Tibial artery (tissue), 4 donors: ENCODE measurements around the gene NXF3.

Experiments
- DNase-seq, 2 donors: peaks; one replicate each; pipeline ENCODE4 v3.0.0-alpha.2; 2019
- H3K27ac ChIP-seq, 2 donors: fragments of 200-600 bp; sonication (generic) in 1 of 2; 1 replicate in 1 of 2; 2 replicates in 1 of 2; pipeline ENCODE4 v1.5.1; 2018 to 2019; ENCODE audit warnings: mild to moderate bottlenecking in 1 of 2
- H3K27me3 ChIP-seq, 2 donors: fragments of 200-600 bp; sonication (generic) in 1 of 2; one replicate each; pipeline versions ENCODE4 v1.5.1 to v1.6.0; 2016 to 2019
- H3K36me3 ChIP-seq, 3 donors: fragments of 200-600 bp; sonication (generic) in 2 of 3; one replicate each; pipeline ENCODE4 v1.5.1; 2016 to 2019; ENCODE audit warnings: mild to moderate bottlenecking in 2 of 3
- H3K4me1 ChIP-seq, 4 donors: fragments of 200-600 bp; sonication (generic) in 2 of 4; 1 replicate in 3 of 4; 2 replicates in 1 of 4; pipeline ENCODE4 v1.5.1; 2016 to 2019
- H3K4me3 ChIP-seq, 2 donors: fragments of 200-600 bp; sonication (generic) in 1 of 2; 1 replicate in 1 of 2; 2 replicates in 1 of 2; pipeline ENCODE4 v1.5.1; 2018 to 2019; ENCODE audit warnings: mild to moderate bottlenecking in 2 of 2
- H3K9me3 ChIP-seq, 3 donors: fragments of 200-600 bp; sonication (generic) in 1 of 3; one replicate each; pipeline ENCODE4 v1.5.1; 2016 to 2019
- intact Hi-C: fragments of 100-400 bp; cut with DNase I; formaldehyde crosslinking; loops from one replicate; pipeline ENCODE4 v1.15.0; 2023; ENCODE audit warnings: low total_unique reads
- TF ChIP-seq, protein P1 (sequence below), 2 experiments: fragments of 200-600 bp in 1 of 2; fragments of 450-650 bp in 1 of 2; IDR thresholded peaks; one replicate each; pipeline ENCODE4 v1.5.1; 2017 to 2019; ENCODE audit warnings: antibody characterized with exemption in 2 of 2, mild to moderate bottlenecking in 1 of 2, moderate library complexity in 1 of 2

The NXF3 gene

DNA sequence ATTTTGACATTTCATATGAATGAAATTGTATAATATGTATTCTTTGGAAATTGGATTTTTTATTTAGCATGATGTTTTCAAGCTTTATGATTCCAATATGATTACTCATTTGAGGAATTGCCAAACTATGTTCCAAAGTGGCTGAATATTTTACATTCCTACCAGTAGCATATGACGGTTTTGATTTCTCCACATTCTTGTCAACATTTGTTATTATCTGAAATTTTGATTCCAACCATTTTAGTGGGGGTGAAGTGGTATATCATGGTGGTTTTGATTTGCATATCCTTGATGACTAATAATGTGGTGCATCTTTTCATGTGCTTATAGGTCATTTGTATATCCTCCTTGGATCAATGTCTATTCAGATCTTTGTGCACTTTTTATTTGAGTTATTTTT lies 26.3 kb downstream of the NXF3 start:
- H3K27me3 ChIP-seq, result no peaks in the 10 kb centered on the region
- TF ChIP-seq, protein P1, sequence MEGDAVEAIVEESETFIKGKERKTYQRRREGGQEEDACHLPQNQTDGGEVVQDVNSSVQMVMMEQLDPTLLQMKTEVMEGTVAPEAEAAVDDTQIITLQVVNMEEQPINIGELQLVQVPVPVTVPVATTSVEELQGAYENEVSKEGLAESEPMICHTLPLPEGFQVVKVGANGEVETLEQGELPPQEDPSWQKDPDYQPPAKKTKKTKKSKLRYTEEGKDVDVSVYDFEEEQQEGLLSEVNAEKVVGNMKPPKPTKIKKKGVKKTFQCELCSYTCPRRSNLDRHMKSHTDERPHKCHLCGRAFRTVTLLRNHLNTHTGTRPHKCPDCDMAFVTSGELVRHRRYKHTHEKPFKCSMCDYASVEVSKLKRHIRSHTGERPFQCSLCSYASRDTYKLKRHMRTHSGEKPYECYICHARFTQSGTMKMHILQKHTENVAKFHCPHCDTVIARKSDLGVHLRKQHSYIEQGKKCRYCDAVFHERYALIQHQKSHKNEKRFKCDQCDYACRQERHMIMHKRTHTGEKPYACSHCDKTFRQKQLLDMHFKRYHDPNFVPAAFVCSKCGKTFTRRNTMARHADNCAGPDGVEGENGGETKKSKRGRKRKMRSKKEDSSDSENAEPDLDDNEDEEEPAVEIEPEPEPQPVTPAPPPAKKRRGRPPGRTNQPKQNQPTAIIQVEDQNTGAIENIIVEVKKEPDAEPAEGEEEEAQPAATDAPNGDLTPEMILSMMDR (IDR thresholded peaks at IDR 0.05), result no peak

GRCh38 chrX:103063918-103064434 lies 29.0 kb downstream of the NXF3 start, which contains the start of gene BEX1:
BEX1 (minus strand) TSS chrX:103064171; CDS start chrX:103063274, 897 bp downstream.
- TF ChIP-seq, protein P1 (IDR thresholded peaks at IDR 0.05), result no peak
- Histone ChIP-seq H3K27ac (no peak within 1 kb of the TSS), H3K4me3 (peak within 1 kb of the TSS; percentile 16 to 38), H3K4me1 (peaks cover 0 to 6% (median 0%) of the 10 kb centered on the region in 4 donors), H3K9me3 (no peaks in the 10 kb centered on the region), H3K27me3 (no peaks in the 10 kb centered on the region), H3K36me3 (no peaks in the 10 kb centered on the region)
- no peak for DNase-seq
- intact Hi-C loops, result no loop called here

More for the DNA sequence above, 26.3 kb downstream of the NXF3 start:
- no peak for DNase-seq
- no peak overlapping the region for H3K4me3 ChIP-seq
- H3K4me1 ChIP-seq, result peaks cover 0 to 6% (median 0%) of the 10 kb centered on the region in 4 donors
- no peaks in the 10 kb centered on the region for H3K9me3 ChIP-seq
- intact Hi-C loops, result no loop called here
- no peak overlapping the region for H3K27ac ChIP-seq
- H3K36me3 ChIP-seq, result no peaks in the 10 kb centered on the region

DNA sequence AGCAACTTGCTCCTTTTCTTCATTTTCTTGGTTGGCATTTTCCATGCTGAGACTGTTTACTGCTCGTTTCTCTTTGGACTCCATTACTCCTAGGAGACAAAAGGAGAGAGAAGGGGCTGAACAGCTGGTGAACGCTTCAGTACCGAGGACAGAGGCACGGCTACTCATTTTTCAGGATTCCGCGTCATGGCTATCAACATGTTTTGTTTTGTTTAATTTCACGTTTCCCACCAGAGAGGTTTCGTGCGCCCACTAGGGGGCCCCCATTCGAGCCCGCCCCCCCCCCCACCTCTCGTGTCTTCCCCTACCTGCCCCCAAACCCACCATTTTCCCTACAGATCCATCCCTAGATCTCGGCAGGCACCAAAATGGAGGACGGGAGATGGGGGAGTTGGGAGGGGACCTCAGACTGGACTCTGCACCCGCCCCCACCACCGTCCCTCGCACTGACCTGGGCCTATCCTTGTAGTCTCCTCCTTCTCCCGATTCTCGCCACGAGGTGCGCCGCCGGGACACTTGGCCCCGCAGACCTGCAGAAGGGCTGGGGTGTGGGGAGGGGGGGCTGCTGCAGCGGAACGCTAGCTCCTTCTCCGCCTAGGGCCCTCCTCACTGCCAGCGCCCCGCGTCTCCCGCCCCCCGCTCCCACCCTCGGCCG lies 29.6 kb downstream of the NXF3 start:
- Histone ChIP-seq H3K9me3 (no peaks in the 10 kb centered on the region), H3K27ac (no peak overlapping the region), H3K4me1 (peaks cover 0 to 6% (median 0%) of the 10 kb centered on the region in 4 donors), H3K4me3 (peak overlapping the region; percentile 16 to 38), H3K27me3 (no peaks in the 10 kb centered on the region), H3K36me3 (no peaks in the 10 kb centered on the region)
- TF ChIP-seq, protein P1 (IDR thresholded peaks at IDR 0.05), result no peak
- intact Hi-C loops, result no loop called here
- no peak for DNase-seq

- intact Hi-C loops, result no loop called here
- Histone ChIP-seq H3K27me3 (no peaks in the 10 kb centered on the region), H3K4me3 (no peak overlapping the region), H3K36me3 (no peaks in the 10 kb centered on the region), H3K27ac (no peak overlapping the region), H3K4me1 (peaks cover 0 to 6% (median 0%) of the 10 kb centered on the region in 4 donors), H3K9me3 (no peaks in the 10 kb centered on the region)
- TF ChIP-seq, protein P1 (IDR thresholded peaks at IDR 0.05), result no peak
- DNase-seq, result no peak
Observed at GRCh38 chrX:103061486-103061885, 31.5 kb downstream of the NXF3 start.

GRCh38 chrX:103056902-103057301 lies 36.0 kb downstream of the NXF3 start:
- intact Hi-C loops, result no loop called here
- no peaks in the 10 kb centered on the region for H3K4me1 ChIP-seq
- TF ChIP-seq, protein P1 (IDR thresholded peaks at IDR 0.05), result no peak
- H3K4me3 ChIP-seq, result no peak overlapping the region
- no peaks in the 10 kb centered on the region for H3K36me3 ChIP-seq
- no peak overlapping the region for H3K27ac ChIP-seq
- H3K27me3 ChIP-seq, result no peaks in the 10 kb centered on the region
- no peak for DNase-seq
- H3K9me3 ChIP-seq, result no peaks in the 10 kb centered on the region
